Endothelial cell of hepatic sinusoid (primary cell): ENCODE results near the gene HLA-DRB1.
"Not testable (repeated sequence)": the region's sequence is repeated elsewhere in the genome, so short reads cannot be mapped to it uniquely, and the experiment has no call there.

ENCODE experiments used
- in situ Hi-C: cut with HindIII; loops from 2 replicates; pipeline ENCODE4 v1.10.0; 2017; ENCODE audit warnings: low sequenced_read_pairs

Gene HLA-DRB1

DNA sequence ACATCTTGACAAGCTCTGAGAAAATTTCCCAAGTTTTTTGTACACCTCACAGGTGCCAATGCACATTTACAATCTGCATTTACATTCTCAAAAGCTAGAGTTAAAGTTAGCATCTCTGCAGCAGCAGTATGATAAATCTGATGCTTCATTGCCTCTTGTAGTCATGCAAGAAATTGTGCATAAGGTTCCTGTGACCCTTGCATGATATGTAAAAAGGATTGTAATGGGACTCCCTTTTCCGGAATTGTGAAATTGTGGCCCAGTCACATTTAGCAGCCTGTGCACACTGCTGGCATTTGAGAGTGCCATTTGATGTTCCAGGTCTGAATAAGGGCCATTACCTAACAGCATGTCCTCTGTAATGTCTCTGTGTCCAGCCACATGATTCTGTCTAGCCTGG lies 24.1 kb downstream of the HLA-DRB1 start:
- in situ Hi-C loops = no loop called here

DNA sequence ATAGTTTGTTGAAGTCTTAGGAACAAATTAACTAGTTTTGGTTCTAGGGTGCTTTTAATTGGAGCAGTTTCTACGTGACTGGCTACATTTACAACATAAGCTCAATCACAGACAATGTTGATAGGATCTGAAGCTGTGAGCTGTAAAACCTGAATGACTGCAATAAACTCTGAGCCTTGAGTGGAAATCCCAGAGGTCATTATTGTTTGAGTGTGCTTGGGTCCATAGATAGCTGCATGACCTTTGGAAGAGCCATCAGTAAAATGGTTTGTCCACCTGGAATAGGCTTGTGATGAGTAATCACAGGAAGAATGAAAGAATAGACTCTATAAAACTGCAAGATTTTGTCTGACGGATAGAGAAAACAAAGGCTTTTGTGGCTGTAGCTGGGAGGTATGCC lies 26.7 kb downstream of the HLA-DRB1 start:
- in situ Hi-C loops = no loop called here

DNA sequence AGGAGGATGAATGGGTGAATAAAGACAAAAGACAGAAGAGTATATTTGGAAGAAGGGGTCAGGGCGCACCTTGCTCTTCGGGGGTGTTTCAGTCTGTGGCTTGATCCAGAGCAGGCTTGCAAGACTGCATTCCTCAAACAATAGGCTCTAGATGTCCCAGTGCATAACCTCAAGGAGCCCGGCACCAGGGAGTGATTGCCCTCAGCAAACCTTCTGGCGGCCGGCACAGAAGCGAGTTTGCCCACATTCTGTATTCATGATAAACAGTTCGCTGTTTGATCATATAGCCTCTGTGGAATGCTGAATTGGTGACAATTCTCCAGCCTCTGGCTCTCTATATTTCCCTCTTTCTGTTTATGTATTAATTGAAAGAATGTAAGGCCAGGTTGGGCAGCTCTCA lies 29.9 kb downstream of the HLA-DRB1 start:
- in situ Hi-C loops = no loop called here

DNA sequence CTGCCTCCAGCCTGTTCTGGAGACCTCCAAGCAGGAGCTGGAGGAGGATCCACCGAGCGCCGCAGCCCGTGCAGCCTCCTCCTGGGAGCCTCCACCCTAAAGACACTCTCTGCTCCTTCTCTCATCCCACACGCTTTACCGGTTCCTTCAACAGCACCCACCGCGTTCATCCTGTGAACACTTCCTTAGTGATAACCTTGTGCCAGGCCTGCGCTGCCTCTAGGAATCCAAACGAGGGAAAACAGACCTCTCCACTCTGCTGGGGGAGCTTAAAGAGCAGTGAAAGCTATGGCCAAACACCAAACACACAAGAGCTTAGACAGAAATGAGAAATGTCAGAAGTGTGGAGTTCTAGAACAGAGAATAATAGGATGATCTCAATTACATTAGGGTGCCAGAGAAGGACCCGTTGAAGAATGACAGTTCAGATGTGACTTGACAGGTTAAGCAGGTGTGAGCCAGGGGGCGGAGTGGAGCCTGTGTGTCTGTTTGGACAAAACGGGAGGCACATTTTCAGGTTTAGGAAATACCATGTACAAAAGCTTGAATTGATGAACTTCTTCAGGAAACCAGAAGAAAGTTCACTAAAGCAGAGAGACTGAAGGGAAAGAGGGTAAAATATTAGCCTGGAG lies 31.1 kb downstream of the HLA-DRB1 start:
- in situ Hi-C loops = no loop called here

DNA sequence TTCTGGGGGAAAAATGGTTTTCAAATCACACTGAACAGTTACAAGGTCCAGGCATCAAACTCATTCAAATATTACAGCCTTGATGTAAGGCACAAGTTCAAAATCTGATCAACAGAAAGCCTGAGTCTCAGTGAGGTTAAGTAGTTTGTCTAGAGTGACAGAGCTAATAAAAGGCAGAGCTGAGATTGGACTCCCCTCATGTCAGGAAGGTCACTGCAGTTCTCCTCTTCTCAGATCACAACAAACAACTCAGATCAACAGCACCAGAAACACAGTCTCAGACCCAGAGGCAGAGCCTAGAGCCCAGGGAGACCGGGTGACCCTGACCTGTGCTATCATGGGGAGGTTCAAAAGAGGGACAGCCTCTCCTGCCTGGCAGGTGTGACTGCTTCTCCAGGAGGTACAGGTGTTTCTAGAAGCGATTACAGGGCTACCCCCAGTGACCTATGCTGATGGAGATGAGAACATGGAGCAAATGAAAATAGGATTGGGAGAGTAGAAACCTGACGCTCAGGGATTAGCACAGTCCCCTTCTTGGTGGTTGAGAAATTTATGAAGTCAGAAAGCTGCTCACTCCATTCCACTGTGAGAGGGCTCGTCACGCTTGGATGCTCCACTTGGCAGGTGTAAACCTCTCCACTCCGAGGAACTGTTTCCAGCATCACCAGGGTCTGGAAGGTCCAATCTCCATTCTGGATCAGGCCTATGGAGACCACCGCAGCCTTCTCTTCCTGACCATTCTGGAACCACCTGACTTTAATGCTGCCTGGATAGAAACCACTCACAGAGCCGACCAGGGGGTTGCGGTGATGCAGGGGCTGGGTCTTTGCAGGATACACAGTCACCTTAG lies 35.3 kb downstream of the HLA-DRB1 start:
- in situ Hi-C loops = no loop called here

DNA sequence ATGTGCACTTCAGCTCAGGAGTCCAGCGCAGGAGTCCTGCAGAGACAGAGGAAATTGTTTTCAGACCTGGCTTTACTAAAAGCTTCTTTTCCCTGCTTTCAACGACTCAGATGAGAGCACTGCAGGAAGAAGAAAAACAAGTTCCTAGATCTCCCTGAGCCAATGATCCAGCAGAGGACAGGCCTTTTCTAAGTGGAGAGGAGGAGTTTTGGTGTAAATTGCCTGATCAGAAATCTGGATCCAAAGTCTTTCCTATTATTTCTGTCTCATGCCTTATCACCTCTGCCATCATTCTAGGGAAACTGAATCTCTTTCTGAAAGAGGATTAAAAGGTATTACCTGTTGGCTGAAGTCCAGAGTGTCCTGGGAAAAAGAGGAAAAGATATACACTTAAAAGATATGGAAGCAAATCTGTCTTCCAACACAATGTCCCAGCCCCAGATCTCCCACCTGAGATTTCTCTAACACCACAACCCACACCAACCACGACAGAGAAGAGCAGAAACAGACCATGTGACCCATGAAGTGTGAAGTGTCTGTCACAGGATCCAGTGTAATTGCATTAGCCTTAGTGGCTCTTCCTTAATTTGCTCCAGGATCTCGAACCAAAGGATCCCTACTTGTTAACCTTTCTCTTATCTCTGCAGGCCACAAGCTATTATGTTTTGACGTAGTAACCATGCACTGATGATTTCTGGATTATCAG lies 36.5 kb downstream of the HLA-DRB1 start:
- in situ Hi-C loops = no loop called here

DNA sequence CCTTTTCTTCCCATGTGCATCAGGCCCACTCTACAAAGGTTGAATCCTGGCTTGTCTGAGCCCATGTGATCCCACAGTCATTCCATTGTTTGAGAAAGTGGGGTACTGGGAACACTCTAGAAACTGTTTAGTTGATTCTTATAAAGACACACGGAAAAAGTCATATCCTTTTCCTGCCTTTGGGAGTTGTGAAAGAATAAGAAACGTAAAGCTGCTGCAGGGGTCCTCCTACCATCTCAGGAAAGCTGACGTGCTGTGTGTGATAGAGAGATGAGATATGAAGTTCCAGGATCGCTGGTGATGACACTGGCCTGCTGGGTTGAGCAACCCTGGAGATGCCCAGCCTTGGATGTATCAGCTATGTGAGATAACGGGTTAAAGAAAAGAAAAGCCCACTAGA lies 38.2 kb downstream of the HLA-DRB1 start:
- in situ Hi-C loops = no loop called here

DNA sequence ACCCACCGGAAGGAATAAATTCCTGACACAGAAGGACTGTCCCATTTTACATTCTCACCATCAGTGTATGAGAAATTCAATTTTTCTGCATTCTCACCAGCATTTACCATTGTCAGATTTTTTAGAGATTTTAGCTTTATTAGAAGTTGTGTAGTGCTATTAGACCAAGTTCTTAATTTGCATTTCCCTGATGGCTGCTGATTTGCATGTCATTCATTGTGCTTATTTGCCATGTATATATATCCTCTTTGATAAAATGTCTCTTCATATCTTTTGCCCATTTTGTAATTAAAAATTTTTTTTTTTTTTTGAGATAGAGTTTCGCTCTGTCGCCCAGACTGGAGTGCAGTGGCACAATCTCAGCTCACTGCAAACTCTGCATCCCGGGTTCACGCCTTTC lies 49.8 kb downstream of the HLA-DRB1 start:
- in situ Hi-C loops = no loop called here

DNA sequence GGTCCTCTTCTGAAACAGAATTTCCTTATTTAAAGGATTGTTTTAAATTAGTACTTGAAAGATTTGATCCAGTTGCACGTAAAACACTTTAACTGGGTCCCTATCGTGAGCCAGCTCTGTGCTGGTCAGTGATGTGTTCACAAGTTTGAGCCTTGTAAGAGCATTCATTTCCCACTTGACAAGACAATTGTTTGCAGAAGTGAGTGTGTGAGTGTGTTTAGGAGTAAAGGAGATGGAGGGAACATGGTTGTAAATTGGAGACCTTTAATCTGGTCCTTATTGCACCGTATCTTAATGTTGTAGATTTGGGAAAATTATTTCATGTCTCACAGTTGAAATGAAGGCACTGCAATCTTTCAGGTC lies 59.2 kb downstream of the HLA-DRB1 start:
- in situ Hi-C loops = not testable (repeated sequence)

DNA sequence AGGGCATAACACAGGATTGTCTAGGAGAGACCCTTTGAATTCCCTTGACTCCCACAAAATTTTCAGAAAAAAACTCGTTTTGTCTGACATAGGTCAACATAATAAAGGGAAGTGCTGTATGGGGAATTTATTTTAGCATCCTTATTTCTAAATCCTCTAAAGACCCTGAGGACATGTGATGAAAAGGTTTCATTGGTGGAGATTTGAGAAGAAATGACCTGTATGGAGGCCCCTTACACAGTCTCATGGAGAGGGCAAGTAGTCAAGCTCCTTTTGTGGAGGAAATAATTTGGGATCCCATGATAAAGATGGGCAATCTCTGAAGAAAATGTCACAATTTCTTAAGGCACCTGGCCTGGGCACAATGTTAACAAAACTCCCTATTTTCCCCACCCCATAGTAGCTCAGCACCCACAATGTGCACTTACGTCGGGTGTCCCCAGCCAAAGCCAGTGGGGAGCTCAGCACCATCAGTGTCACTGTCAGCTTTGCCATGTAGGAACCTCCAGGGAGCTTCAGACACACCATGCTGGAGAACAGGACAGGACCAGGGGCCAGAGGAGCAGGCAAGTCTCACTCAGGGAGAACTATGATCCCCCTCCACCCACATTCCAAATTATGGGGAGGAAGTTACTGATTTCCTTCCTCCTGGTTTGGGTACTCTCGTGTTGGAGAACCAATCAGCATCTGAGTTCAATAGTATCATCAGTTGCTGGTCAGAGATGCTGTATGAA lies 59.8 kb downstream of the HLA-DRB1 start, which contains the start of gene HLA-DRB5:
TSS of gene HLA-DRB5 (minus strand) at position 591 of the 734 bp plus-strand sequence. CDS start at position 528, 63 bp downstream.
- in situ Hi-C loops = no loop called here
